CD4-positive, alpha-beta T cell treated with Interferon alpha-2 for 1 hour (primary cell): ENCODE results near the gene CGB8.

Source experiments
- DNase-seq, 2 donors: peaks; one replicate each; pipeline ENCODE4 v3.0.0-alpha.2; 2020 to 2022

The CGB8 gene

GRCh38 chr19:49004133-49004532, 44.8 kb downstream of the CGB8 start:
- no peak for DNase-seq

- peak; percentile 61 to 80 for DNase-seq
Measured at GRCh38 chr19:48999481-49000325, 49.2 kb downstream of the CGB8 start.

- DNase-seq, result peak; percentile 37 to 58
Measured at GRCh38 chr19:48997972-48998371, 50.9 kb downstream of the CGB8 start.
